ENCODE results near the gene SPESP1.
"Not testable (repeated sequence)": the region's sequence is repeated elsewhere in the genome, so short reads cannot be mapped to it uniquely, and the experiment has no call there.

Gene SPESP1

DNA sequence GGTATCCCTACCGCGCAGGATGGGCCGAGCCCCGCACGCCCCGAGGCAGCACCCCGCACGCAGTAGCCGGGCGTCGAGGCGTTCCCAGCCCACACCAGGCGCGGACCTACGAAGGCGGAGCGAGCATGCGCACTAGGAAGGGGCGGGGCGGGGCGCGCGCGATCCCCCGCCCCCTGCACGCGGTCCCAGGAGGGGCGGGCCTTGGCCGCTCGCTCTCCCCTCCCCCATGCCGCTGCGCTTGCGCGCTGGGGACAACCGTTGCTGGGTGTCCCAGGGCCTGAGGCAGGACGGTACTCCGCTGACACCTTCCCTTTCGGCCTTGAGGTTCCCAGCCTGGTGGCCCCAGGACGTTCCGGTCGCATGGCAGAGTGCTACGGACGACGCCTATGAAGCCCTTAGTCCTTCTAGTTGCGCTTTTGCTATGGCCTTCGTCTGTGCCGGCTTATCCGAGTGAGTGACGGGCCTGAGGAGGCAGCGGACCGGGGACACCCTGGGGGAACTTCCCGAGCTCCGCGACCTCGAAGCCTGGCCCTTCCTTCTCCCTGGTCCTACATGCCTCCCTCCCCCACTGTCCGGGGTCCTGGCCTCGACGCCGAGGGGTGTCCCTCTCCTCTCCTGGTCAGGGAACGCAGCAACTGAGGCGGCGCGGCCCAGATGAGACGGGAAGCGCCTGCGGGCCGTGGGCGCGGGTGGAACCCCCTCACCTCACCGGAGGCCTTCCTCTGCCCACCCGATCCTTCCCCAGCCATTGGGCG lies at the start of gene SPESP1:
TSS of gene SPESP1 (plus strand) at position 258 of the 755 bp plus-strand sequence. CDS start at position 387, 129 bp downstream.
- DNase-seq: no peak

DNA sequence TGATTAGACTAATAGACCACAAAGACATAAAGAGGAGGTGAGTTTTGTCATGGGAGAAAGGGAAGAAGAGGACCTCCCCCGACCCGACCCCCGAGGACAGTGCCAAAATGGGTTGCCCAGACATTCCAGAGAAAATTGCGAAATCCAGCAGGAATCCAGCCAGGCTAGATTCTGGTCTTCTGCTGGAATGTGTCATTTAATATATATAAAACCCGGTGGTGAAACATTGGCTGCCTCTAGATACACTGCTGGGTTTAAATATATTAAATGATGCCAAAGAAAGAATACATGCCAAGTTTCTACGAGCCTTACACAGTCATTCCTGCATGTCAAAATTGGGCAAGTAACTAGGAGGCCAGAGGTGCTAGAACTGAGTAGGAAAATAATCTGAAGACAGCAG lies 45.3 kb upstream of the SPESP1 start:
- DNase-seq: no peak

DNA sequence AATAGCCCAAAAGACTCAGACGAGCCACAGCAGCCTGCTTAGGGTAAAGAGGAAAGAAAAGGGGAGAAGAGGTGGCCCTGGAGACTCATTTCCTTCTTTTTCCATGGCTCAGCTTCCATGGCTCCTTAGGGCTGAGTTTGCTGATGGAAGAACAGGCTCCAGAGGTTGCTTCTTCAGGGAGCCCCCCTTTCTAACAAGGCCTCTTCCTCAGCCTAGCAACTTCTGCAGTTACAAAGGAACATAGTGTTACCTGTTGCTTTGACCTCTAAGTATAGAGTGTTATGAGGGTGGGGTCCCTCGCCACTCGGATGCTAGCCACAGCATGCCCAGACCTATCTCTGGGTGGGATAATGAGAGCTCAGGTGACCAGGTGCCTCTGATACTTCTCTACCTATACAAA lies 43.2 kb upstream of the SPESP1 start:
- no peak for DNase-seq

- no peak for DNase-seq
These were observed 42.5 kb upstream of the SPESP1 start for GRCh38 chr15:68887819-68888218.

- DNase-seq: no peak
These were observed 41.9 kb upstream of the SPESP1 start for GRCh38 chr15:68888419-68888818.

- DNase-seq: no peak
These were observed 36.1 kb upstream of the SPESP1 start for GRCh38 chr15:68894208-68894607.

GRCh38 chr15:68896178-68896577 lies 34.1 kb upstream of the SPESP1 start:
- no peak for DNase-seq

DNA sequence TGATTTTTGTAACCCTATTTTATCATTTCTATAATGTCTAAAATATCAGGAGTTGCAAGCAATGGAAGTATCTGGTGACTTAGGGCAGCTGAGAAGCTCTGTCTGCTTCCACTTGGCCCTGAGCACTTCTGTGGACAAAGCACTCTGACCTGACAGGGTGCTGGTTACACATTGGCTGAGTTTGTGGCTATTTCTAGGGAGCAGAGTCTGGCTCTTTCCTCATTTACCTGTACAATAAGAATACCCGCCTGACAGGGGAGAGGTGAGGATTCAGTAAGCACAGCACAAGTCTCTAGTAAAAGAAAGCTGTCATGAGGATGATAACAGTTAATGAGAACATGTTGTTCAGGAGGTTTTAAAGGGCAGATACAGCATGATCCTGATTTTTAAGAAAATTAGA lies 33.3 kb upstream of the SPESP1 start:
- no peak for DNase-seq

DNA sequence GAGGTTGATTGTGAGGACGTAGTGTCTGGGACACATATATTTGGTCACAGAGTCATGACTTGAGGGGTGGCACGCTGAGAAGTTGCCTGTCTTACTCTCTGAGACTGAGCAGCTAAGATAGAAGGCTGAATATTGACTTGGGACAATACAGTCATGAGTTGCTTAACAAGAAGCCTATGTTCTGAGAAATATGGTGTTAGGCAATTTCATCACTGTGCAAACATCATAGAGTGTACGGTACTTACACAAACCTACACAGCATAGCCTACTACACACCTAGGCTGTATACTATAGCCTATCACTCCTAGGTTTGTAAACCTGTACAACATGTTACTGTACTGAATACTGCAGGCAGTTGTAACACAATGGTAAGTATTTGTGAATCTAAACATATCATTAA lies 30.3 kb upstream of the SPESP1 start:
- no peak for DNase-seq

DNA sequence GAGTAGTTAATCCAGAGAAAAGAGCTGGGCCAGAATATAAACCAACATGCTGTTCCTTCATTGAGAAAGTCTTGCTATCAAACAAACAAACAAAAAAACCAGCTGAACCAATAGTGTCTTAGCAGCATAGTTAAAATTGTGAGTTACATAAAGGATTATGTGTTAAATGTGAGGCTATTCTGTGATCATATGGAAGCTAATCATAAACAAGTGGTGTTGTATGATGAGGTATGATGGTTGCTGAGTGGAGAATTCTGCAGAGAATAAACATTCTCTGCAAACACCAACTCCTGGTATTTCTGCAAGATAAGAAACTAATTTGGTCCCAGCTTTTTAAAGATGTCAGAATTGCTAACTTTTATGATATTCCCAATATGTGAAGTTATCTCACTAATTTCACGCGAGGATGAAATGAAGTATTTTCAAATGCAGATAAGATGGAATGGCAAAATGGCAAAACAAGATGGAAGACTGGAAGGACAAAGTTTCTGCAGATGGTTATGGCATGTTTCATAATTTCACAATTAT lies 22.9 kb upstream of the SPESP1 start:
- no peak for DNase-seq

DNA sequence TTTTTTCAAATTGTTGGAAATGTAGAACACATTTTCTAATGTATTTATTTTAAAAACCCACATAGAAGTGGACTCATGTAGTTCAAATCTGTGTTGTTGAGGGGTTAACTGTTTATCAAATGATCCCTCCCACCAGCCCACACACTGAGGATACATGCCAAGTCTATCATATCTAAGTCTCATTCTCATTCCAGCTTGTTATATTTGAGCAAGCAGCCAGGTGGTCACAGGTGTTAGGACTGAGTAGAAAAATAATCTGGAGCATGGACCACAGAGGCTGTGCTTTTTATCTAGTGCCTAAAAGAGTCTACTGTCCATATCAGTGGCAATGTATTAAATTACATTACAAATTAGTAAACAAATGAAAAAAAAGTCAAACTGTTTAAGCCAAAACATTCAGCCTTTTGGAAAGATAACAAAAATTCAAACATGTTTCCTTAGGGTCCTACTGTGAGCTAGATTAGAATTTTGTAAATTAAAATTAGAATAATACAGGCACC lies 20.7 kb upstream of the SPESP1 start:
- no peak for DNase-seq

- DNase-seq: no peak
These were observed 20.0 kb upstream of the SPESP1 start for GRCh38 chr15:68910341-68910740.

GRCh38 chr15:68910816-68911215 lies 19.5 kb upstream of the SPESP1 start:
- peak; percentile 22 for DNase-seq

- no peak for DNase-seq
These were observed 8.4 kb upstream of the SPESP1 start for GRCh38 chr15:68921926-68922325.

- DNase-seq: peak; percentile 78
These were observed 5.3 kb upstream of the SPESP1 start for GRCh38 chr15:68924866-68925560.

GRCh38 chr15:68933001-68933400 lies 2.7 kb downstream of the SPESP1 start:
- DNase-seq: no peak

DNA sequence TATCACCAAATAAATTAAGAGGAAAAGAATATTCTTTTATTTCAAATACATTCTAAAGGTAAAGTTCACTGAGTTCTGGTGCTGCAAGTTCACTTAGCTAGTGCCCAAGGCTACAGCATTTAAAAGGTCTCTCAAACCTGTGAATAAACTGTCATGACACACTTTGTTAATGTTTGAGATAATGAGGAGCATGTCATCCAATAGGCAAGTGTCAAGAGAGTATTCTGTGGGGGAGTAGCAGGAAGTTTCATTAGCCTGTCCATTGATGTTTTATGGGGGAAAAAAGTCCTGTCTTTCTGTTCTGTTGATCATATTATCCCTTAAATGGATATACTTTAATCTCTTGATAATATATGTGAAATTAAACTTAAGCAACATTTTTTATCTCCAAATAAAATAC lies 4.0 kb downstream of the SPESP1 start:
- DNase-seq: no peak

DNA sequence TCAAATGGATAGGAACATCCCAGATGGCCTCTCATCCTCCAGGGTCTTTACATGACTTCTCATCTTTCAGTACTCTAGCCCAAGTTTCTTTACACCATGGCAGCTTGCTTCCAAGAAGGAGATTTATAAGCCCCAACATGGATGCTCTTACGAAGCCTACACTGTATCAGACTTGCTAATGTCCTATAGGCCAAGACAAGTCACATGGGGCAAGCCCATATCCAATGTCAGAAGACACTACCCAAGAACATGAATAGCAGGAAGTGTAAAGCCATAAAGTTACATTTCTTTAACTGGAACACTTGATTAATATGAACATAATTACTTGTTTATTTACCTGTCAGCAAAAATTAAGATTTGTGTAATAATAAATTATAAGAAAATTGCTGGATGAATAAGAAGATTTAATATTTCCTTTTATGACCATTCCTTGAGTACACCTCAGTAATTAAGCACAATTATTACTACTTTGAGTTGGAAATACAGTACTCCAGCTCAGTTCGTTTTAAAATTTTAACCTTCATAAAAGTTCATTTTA lies 5.1 kb downstream of the SPESP1 start:
- DNase-seq: no peak

DNA sequence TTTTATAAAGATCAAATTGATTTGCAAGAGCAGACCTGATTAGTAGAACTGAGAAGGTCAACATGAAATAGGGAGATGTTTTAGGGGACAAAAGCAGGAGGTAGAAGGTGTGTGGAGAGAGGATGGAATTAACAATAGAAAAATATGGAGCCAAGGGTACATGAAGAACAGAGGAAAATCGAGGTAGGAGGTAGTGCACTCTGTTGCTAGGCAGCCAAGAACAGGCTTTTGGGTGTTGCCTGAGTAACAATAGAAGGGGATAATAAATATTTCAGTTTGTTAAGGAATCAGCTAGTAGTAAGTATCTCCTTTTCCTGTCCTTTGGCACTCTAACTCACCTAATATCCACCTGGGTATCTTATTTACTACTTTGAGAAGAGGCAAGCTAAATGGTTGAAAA lies 9.2 kb downstream of the SPESP1 start:
- DNase-seq: no peak

DNA sequence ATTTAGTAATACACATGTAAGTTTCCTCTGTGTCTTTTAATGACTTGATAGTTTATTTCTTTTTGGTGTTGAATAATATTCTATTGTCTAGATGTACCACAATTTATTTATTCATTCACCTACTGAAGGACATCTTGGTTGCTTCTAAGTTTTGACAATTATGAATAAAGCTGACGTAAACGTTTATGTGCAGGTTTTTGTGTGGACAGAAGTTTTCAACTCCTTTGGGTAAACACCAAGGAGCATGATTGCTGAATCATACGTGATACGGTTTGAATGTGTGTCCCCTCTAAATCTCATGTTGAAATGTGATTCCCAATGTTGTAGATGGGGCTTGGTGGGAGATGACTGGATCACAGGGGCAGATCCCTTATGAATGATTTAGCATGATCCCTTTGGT lies 21.5 kb downstream of the SPESP1 start:
- no peak for DNase-seq

DNA sequence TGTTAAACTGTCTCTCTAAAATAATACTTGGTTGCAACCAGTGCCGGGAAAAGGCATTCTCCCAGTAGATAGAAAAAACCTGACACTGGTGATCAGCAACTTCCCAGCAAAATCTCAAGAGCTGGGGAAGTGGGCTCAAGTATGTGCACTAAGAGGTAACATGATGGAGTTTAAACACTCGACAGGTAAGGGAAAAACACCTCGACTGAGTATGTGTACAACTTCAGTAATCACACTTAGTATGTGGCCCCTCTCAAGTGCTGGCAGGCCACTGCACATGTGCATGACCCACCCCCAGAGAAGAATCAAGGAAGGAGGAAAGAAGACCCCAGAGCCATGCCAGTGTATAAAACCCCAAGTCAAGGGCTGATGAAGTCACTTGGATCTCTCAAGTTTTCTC lies 27.4 kb downstream of the SPESP1 start:
- no peak for DNase-seq

GRCh38 chr15:68958597-68958996 lies 28.3 kb downstream of the SPESP1 start:
- DNase-seq: no peak

DNA sequence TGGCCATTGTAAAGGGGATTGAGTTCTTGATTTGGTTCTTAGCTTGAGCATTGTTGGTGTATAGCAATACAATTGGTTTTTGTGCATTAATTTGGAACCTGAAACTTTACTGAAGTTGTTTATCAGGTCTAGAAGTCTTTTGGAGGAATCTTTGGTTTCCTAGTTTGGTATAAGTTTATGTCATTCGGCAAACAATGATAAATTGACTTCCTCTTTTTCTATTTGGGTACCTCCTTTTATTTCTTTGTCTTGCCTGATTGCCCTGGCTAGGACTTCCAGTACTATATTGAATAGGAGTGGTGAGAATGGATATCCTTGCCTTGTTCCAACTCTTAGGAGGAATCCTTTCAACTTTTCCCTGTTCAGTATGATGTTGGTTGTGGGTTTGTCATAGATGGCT lies 32.1 kb downstream of the SPESP1 start:
- DNase-seq: no peak

GRCh38 chr15:68963719-68964118 lies 33.4 kb downstream of the SPESP1 start:
- not testable (repeated sequence) for DNase-seq
